H9 (cell line): ENCODE results near the gene SDC4. TPM values are rescaled to one million over a fixed set of nuclear protein-coding genes. Genes with fewer than 3 reads are reported as not detected.

ENCODE experiments used
- DNase-seq: peaks from one replicate; pipeline ENCODE4 v3.0.0-alpha.2; 2017
- H2AFZ ChIP-seq: one replicate; pipeline ENCODE4 v1.6.1; 2013; ENCODE audit warnings: mild to moderate bottlenecking, low read length, control low read depth, moderate library complexity
- H2AK5ac ChIP-seq: 2 replicates; pipeline ENCODE4 v1.6.1; 2013; ENCODE audit warnings: low read length, control low read depth, mixed read lengths; ENCODE audit not compliant: insufficient read length
- H2BK120ac ChIP-seq: one replicate; pipeline ENCODE4 v1.6.1; 2013; ENCODE audit warnings: low read depth, mild to moderate bottlenecking, low read length, control low read depth, inconsistent platforms; ENCODE audit not compliant: poor library complexity, severe bottlenecking
- H2BK12ac ChIP-seq: 2 replicates; pipeline ENCODE4 v1.6.1; 2013; ENCODE audit warnings: low read length, control low read depth, mixed read lengths, low read depth; ENCODE audit not compliant: insufficient read length
- H2BK15ac ChIP-seq: 2 replicates; pipeline ENCODE4 v1.6.1; 2013; ENCODE audit warnings: low read depth, low read length, control low read depth
- H2BK20ac ChIP-seq: one replicate; pipeline ENCODE4 v1.6.1; 2013; ENCODE audit warnings: low read depth, mild to moderate bottlenecking, low read length, control low read depth, inconsistent platforms; ENCODE audit not compliant: poor library complexity, severe bottlenecking
- H2BK5ac ChIP-seq: 2 replicates; pipeline ENCODE4 v1.6.1; 2013; ENCODE audit warnings: low read length, control low read depth, mixed read lengths; ENCODE audit not compliant: insufficient read length
- H3K14ac ChIP-seq: 2 replicates; pipeline ENCODE4 v1.6.1; 2013; ENCODE audit warnings: low read length, control low read depth; ENCODE audit not compliant: insufficient read depth
- H3K18ac ChIP-seq: 2 replicates; pipeline ENCODE4 v1.6.1; 2013; ENCODE audit warnings: low read depth, mild to moderate bottlenecking, mixed read lengths, low read length, control low read depth; ENCODE audit not compliant: insufficient read length
- H3K23ac ChIP-seq: 2 replicates; pipeline ENCODE4 v1.6.1; 2013; ENCODE audit warnings: low read length, control low read depth, mixed read lengths, low read depth; ENCODE audit not compliant: insufficient read length
- H3K23me2 ChIP-seq: 2 replicates; pipeline ENCODE4 v1.6.1; 2013; ENCODE audit warnings: low read depth, mild to moderate bottlenecking, mixed read lengths, low read length, control low read depth; ENCODE audit not compliant: insufficient read length, poor library complexity, severe bottlenecking
- H3K27ac ChIP-seq: 2 replicates; pipeline ENCODE4 v1.5.1; 2013; ENCODE audit warnings: low read length, control low read depth, mixed read lengths, low read depth; ENCODE audit not compliant: insufficient read length
- H3K27me3 ChIP-seq: 2 replicates; pipeline ENCODE4 v1.6.1; 2013; ENCODE audit warnings: low read length, control low read depth, inconsistent platforms; ENCODE audit not compliant: insufficient read depth
- H3K4ac ChIP-seq: 2 replicates; pipeline ENCODE4 v1.6.1; 2013; ENCODE audit warnings: low read depth, mild to moderate bottlenecking, control low read depth, inconsistent platforms, low read length, moderate library complexity
- H3K4me1 ChIP-seq: 2 replicates; pipeline ENCODE4 v1.6.1; 2013; ENCODE audit warnings: low read length, control low read depth, inconsistent platforms; ENCODE audit not compliant: insufficient read depth
- H3K4me2 ChIP-seq: 2 replicates; pipeline ENCODE4 v1.6.1; 2013; ENCODE audit warnings: low read length, control low read depth, mixed read lengths; ENCODE audit not compliant: insufficient read length, insufficient read depth
- H3K56ac ChIP-seq: 2 replicates; pipeline ENCODE4 v1.6.1; 2013; ENCODE audit warnings: low read depth, mild to moderate bottlenecking, mixed read lengths, low read length, control low read depth; ENCODE audit not compliant: insufficient read length
- H3K79me1 ChIP-seq: 2 replicates; pipeline ENCODE4 v1.6.1; 2013; ENCODE audit warnings: low read depth, mild to moderate bottlenecking, moderate library complexity, low read length, control low read depth, inconsistent platforms; ENCODE audit not compliant: insufficient read depth, poor library complexity, severe bottlenecking
- H3K79me2 ChIP-seq: 2 replicates; pipeline ENCODE4 v1.6.1; 2013; ENCODE audit warnings: low read length, control low read depth, inconsistent platforms; ENCODE audit not compliant: insufficient read depth
- H3K9ac ChIP-seq: 2 replicates; pipeline ENCODE4 v1.6.1; 2013; ENCODE audit warnings: low read length, control low read depth, mixed read lengths; ENCODE audit not compliant: insufficient read length; ENCODE audit errors: extremely low read depth
- H3K9me3 ChIP-seq: one replicate; pipeline ENCODE4 v1.6.1; 2013; ENCODE audit warnings: low read depth, low read length, inconsistent platforms; ENCODE audit not compliant: control insufficient read depth
- H3T11ph ChIP-seq: one replicate; pipeline ENCODE4 v1.6.1; 2013; ENCODE audit warnings: mild to moderate bottlenecking, low read length, control low read depth, inconsistent platforms
- H4K20me1 ChIP-seq: one replicate; pipeline ENCODE4 v1.6.1; 2013; ENCODE audit not compliant: control insufficient read depth, insufficient read length, insufficient read depth
- H4K5ac ChIP-seq: 2 replicates; pipeline ENCODE4 v1.6.1; 2013; ENCODE audit warnings: low read depth, mild to moderate bottlenecking, mixed read lengths, low read length, control low read depth; ENCODE audit not compliant: insufficient read length
- H4K8ac ChIP-seq: replicated peaks from 2 replicates; pipeline ENCODE4 v1.6.1; 2013; ENCODE audit warnings: low read length, control low read depth, mixed read lengths, low read depth; ENCODE audit not compliant: insufficient read length
- H4K91ac ChIP-seq: 2 replicates; pipeline ENCODE4 v1.6.1; 2013; ENCODE audit warnings: low read depth, mild to moderate bottlenecking, moderate library complexity, mixed read lengths, low read length, control low read depth; ENCODE audit not compliant: insufficient read length
- H3K27ac Mint-ChIP-seq, 3 experiments: 2 replicates in 2 of 3; 3 replicates in 1 of 3; pipeline ENCODE4 v1.8.0; 2020 to 2021; ENCODE audit warnings: mixed read lengths in 3 of 3, mild to moderate bottlenecking in 1 of 3, moderate library complexity in 1 of 3
- H3K27me3 Mint-ChIP-seq: 2 replicates; pipeline ENCODE4 v1.8.0; 2021; ENCODE audit warnings: low read depth, mild to moderate bottlenecking, moderate library complexity, mixed read lengths
- H3K36me3 Mint-ChIP-seq, 3 experiments: 2 replicates in 2 of 3; 3 replicates in 1 of 3; pipeline ENCODE4 v1.8.0; 2020 to 2021; ENCODE audit warnings: low read depth in 3 of 3, mixed read lengths in 3 of 3; ENCODE audit not compliant: insufficient read depth in 1 of 3
- H3K4me1 Mint-ChIP-seq, 2 experiments: 2 replicates each; pipeline ENCODE4 v1.8.0; 2020; ENCODE audit warnings: mixed read lengths in 2 of 2
- H3K4me3 Mint-ChIP-seq, 2 experiments: 2 replicates in 1 of 2; 3 replicates in 1 of 2; pipeline ENCODE4 v1.8.0; 2020 to 2021; ENCODE audit warnings: mild to moderate bottlenecking in 2 of 2, mixed read lengths in 2 of 2, moderate library complexity in 1 of 2
- H3K9me3 Mint-ChIP-seq, 2 experiments: 2 replicates in 1 of 2; 3 replicates in 1 of 2; pipeline ENCODE4 v1.8.0; 2020; ENCODE audit warnings: mild to moderate bottlenecking in 2 of 2, mixed read lengths in 2 of 2, moderate library complexity in 1 of 2
- CTCF ChIP-seq: fragments of 200-600 bp; sonication (generic); conservative IDR thresholded peaks from 3 replicates; pipeline ENCODE4 v1.8.0; 2021; ENCODE audit warnings: antibody characterized with exemption, mild to moderate bottlenecking
- WGBS: extraction: QIAGEN DNeasy Blood & Tissue Kit; methylation state at CpG from one replicate; pipeline ENCODE4 v1.1.7; 2013; ENCODE audit warnings: missing lambda C conversion rate, low lambda C conversion rate, mixed read lengths; ENCODE audit not compliant: insufficient read length; ENCODE audit errors: extremely low coverage; 5-methylcytosine and 5-hydroxymethylcytosine counted together
- total RNA-seq: library from RNA; stranded (reverse); gene quantifications from 2 replicates; pipeline ENCODE4 v1.2.1, GENCODE V29; 2021

The SDC4 gene
- total RNA-seq, 1 experiment from 2014 or later = 50.7 TPM

- Mint-ChIP-seq H3K27ac (peak within 1 kb of the TSS; percentile 96 to 98 (median 97)), H3K4me3 (peak within 1 kb of the TSS; percentile 97 to 99), H3K4me1 (peaks cover 30 to 33% of the 10 kb centered on the region in 2 experiments), H3K27me3 (no peaks in the 10 kb centered on the region), H3K9me3 (no peaks in the 10 kb centered on the region), H3K36me3 (peaks cover 6 to 25% (median 17%) of the 10 kb centered on the region in 3 experiments; a peak in 6 of 7 replicates)
- Histone ChIP-seq H3K27ac (no peak within 1 kb of the TSS), H3K4me1 (peaks cover 6% of the 10 kb centered on the region; the same call in 1 of the 2 replicates), H2BK120ac (no peak within 1 kb of the TSS), H3K4ac (no peak within 1 kb of the TSS), H3K79me2 (no peaks in the 10 kb centered on the region; the same call in 1 of the 2 replicates), H3K27me3 (no peaks in the 10 kb centered on the region), H4K20me1 (no peaks in the 10 kb centered on the region), H3K18ac (peak within 1 kb of the TSS; percentile 55), H3K4me2 (peak within 1 kb of the TSS; percentile 91), H2AK5ac (no peak within 1 kb of the TSS), H4K91ac (no peak within 1 kb of the TSS), H3K14ac (0 out of 2 replicates have a peak within 1 kb of the TSS, but pooled peaks have one; percentile 66), H2AFZ (peak within 1 kb of the TSS; percentile 92), H4K8ac (no peak within 1 kb of the TSS), H3T11ph (no peak within 1 kb of the TSS), H2BK12ac (no peak within 1 kb of the TSS), H3K23ac (no peak within 1 kb of the TSS), H3K79me1 (peaks cover 2% of the 10 kb centered on the region), H2BK5ac (no peak within 1 kb of the TSS), H4K5ac (no peak within 1 kb of the TSS), H2BK20ac (no peak within 1 kb of the TSS), H3K56ac (no peak within 1 kb of the TSS), H2BK15ac (no peak within 1 kb of the TSS), H3K23me2 (peaks cover 9% of the 10 kb centered on the region), H3K9ac (peak within 1 kb of the TSS; percentile 74), H3K9me3 (no peaks in the 10 kb centered on the region)
- no CpG with 5 or more reads among the region's 55 CpGs for WGBS
- TF ChIP-seq CTCF = peak; percentile 93
- DNase-seq = peak; percentile 99
Observed at GRCh38 chr20:45362804-45363610, 14.8 kb upstream of the SDC4 start, which contains the start of gene SYS1. Gene SYS1 (plus strand): TSS chr20:45363156. CDS start chr20:45363532, 376 bp downstream.
